HEK293T (cell line): ENCODE data around the gene SCGB3A1.

ENCODE experiments used
- ARNT ChIP-seq: fragments of 450-650 bp; IDR thresholded peaks from 2 replicates; pipeline ENCODE4 v1.6.1; 2017; ENCODE audit warnings: mild to moderate bottlenecking
- CTBP1 ChIP-seq: fragments of 450-650 bp; IDR thresholded peaks from 2 replicates; pipeline ENCODE4 v1.6.1; 2016; ENCODE audit warnings: borderline replicate concordance
- ELF4 ChIP-seq: fragments of 450-650 bp; IDR thresholded peaks from 2 replicates; pipeline ENCODE4 v1.6.1; 2017; ENCODE audit warnings: antibody characterized with exemption
- FOXK2 ChIP-seq: fragments of 450-650 bp; IDR thresholded peaks from 2 replicates; pipeline ENCODE4 v1.6.1; 2016; ENCODE audit warnings: mild to moderate bottlenecking
- HDGF ChIP-seq: fragments of 450-650 bp; IDR thresholded peaks from 2 replicates; pipeline ENCODE4 v1.6.1; 2017; ENCODE audit warnings: antibody characterized with exemption, borderline replicate concordance
- L3MBTL2 ChIP-seq: fragments of 450-650 bp; conservative IDR thresholded peaks from 2 replicates; pipeline ENCODE4 v1.6.1; 2016; ENCODE audit warnings: mild to moderate bottlenecking
- LEF1 ChIP-seq: fragments of 450-650 bp; IDR thresholded peaks from 2 replicates; pipeline ENCODE4 v1.6.1; 2017; ENCODE audit warnings: mild to moderate bottlenecking, borderline replicate concordance
- NFRKB ChIP-seq: fragments of 450-650 bp; IDR thresholded peaks from 2 replicates; pipeline ENCODE4 v1.6.1; 2016; ENCODE audit warnings: mild to moderate bottlenecking, moderate library complexity
- PKNOX1 ChIP-seq: fragments of 450-650 bp; IDR thresholded peaks from 2 replicates; pipeline ENCODE4 v1.6.1; 2016
- SP1 ChIP-seq: fragments of 450-650 bp; IDR thresholded peaks from 2 replicates; pipeline ENCODE4 v1.6.1; 2017
- SUZ12 ChIP-seq: fragments of 450-650 bp; IDR thresholded peaks from 2 replicates; pipeline ENCODE4 v1.6.1; 2016; ENCODE audit warnings: mild to moderate bottlenecking
- TARDBP ChIP-seq: fragments of 450-650 bp; IDR thresholded peaks from 2 replicates; pipeline ENCODE4 v1.6.1; 2016
- ZNF384 ChIP-seq: fragments of 450-650 bp; IDR thresholded peaks from 2 replicates; pipeline ENCODE4 v1.6.1; 2016

DNA sequence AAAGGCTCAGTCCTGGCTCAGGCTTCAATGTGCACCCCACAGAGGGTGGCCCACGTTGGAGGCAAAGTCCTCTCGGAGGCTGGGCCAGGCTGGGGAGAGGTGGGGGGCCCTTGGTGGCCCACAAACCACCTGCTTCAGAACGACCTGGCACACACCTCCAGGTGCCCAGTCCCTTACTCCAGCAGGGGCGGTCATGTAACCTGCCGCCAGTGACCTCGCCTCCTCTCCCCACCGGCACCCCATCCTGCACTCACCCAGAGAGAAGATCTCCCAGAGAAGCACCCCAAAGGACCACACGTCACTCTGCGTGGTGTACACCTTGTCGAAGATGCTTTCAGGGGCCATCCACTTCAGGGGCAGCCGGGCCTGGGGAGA is 22.5 kb upstream of the SCGB3A1 start:
- TF ChIP-seq ARNT (no peak), NFRKB (no peak), HDGF (no peak), LEF1 (no peak), SP1 (no peak), L3MBTL2 (no peak), PKNOX1 (no peak), TARDBP (no peak), FOXK2 (no peak), CTBP1 (no peak), SUZ12 (no peak), ZNF384 (no peak), ELF4 (no peak)
